NCI-H2029 (cell line): ENCODE results near the gene CDK16.

ENCODE experiments used
- DNase-seq: peaks from one replicate; lab custom pipeline; 2025; lab: John Stamatoyannopoulos, UW

Gene CDK16

GRCh38 chrX:47228550-47229270, 10.2 kb downstream of the CDK16 start:
- DNase-seq: no peak

- DNase-seq: no peak
Measured at GRCh38 chrX:47229427-47229826, 10.9 kb downstream of the CDK16 start.

GRCh38 chrX:47230136-47230868, 11.8 kb downstream of the CDK16 start:
- DNase-seq: no peak

GRCh38 chrX:47231167-47231566, 12.7 kb downstream of the CDK16 start:
- DNase-seq: no peak

GRCh38 chrX:47232197-47232802, 13.8 kb downstream of the CDK16 start:
- DNase-seq: no peak

GRCh38 chrX:47232803-47233332, 14.4 kb downstream of the CDK16 start, which contains the start of gene USP11:
Gene USP11, plus strand, starts transcription at chrX:47233009. Its CDS starts 35 bp downstream, at chrX:47233044.
- no peak for DNase-seq

- DNase-seq: peak; percentile 79
Measured at GRCh38 chrX:47233333-47234113, 15.0 kb downstream of the CDK16 start.

GRCh38 chrX:47234583-47234982, 16.1 kb downstream of the CDK16 start:
- DNase-seq: no peak

GRCh38 chrX:47235691-47236103, 17.2 kb downstream of the CDK16 start:
- no peak for DNase-seq

GRCh38 chrX:47239199-47239598, 20.7 kb downstream of the CDK16 start:
- no peak for DNase-seq

GRCh38 chrX:47239898-47240545, 21.5 kb downstream of the CDK16 start:
- no peak for DNase-seq

GRCh38 chrX:47240619-47241018, 22.1 kb downstream of the CDK16 start:
- DNase-seq: no peak

- no peak for DNase-seq
Measured at GRCh38 chrX:47241201-47242011, 22.9 kb downstream of the CDK16 start.

GRCh38 chrX:47242321-47242720, 23.8 kb downstream of the CDK16 start:
- no peak for DNase-seq

- DNase-seq: no peak
Measured at GRCh38 chrX:47243351-47243750, 24.9 kb downstream of the CDK16 start.

- no peak for DNase-seq
Measured at GRCh38 chrX:47244676-47245075, 26.2 kb downstream of the CDK16 start.

- DNase-seq: no peak
Measured at GRCh38 chrX:47245156-47245555, 26.7 kb downstream of the CDK16 start.

GRCh38 chrX:47247206-47247998, 28.9 kb downstream of the CDK16 start:
- no peak for DNase-seq

- no peak for DNase-seq
Measured at GRCh38 chrX:47247999-47248320, 29.5 kb downstream of the CDK16 start.

- DNase-seq: no peak
Measured at GRCh38 chrX:47248576-47248975, 30.1 kb downstream of the CDK16 start.
